Neuronal stem cell (in vitro differentiated cells): Measurements from ENCODE around the gene PGS1.

Experiments used
- DNase-seq: peaks from one replicate; pipeline ENCODE4 v3.0.0-alpha.2; 2013; ENCODE audit warnings: low spot score
- H2AFZ ChIP-seq: one replicate; pipeline ENCODE4 v1.6.1; 2013; ENCODE audit warnings: mild to moderate bottlenecking, low read length, inconsistent platforms
- H2AK5ac ChIP-seq: 2 replicates; pipeline ENCODE4 v1.6.1; 2013; ENCODE audit warnings: low read depth, mild to moderate bottlenecking, inconsistent platforms, low read length, moderate library complexity, mixed read lengths
- H2BK120ac ChIP-seq: 2 replicates; pipeline ENCODE4 v1.6.1; 2013; ENCODE audit warnings: low read depth, mild to moderate bottlenecking, inconsistent platforms, low read length, moderate library complexity, mixed read lengths
- H2BK12ac ChIP-seq: one replicate; pipeline ENCODE4 v1.6.1; 2013; ENCODE audit warnings: low read length, inconsistent platforms
- H2BK15ac ChIP-seq: 2 replicates; pipeline ENCODE4 v1.6.1; 2013; ENCODE audit warnings: mild to moderate bottlenecking, low read length, inconsistent platforms, mixed read lengths
- H2BK5ac ChIP-seq: one replicate; pipeline ENCODE4 v1.6.1; 2013; ENCODE audit warnings: inconsistent platforms, mild to moderate bottlenecking, low read length, moderate library complexity
- H3K14ac ChIP-seq: one replicate; pipeline ENCODE4 v1.6.1; 2013; ENCODE audit warnings: low read length, inconsistent platforms
- H3K18ac ChIP-seq: 2 replicates; pipeline ENCODE4 v1.6.1; 2013; ENCODE audit warnings: low read length, inconsistent platforms
- H3K23ac ChIP-seq: 2 replicates; pipeline ENCODE4 v1.6.1; 2013; ENCODE audit warnings: low read depth, mild to moderate bottlenecking, mixed read lengths, low read length, inconsistent platforms; ENCODE audit not compliant: poor library complexity
- H3K27ac ChIP-seq: replicated peaks from 3 replicates; pipeline ENCODE4 v1.5.1; 2013; ENCODE audit warnings: low read length, inconsistent platforms
- H3K27me3 ChIP-seq, 3 experiments: 2 replicates each; pipeline ENCODE4 v1.6.1; 2013; ENCODE audit warnings: low read length in 3 of 3, mild to moderate bottlenecking in 2 of 3, inconsistent platforms in 1 of 3, low read depth in 1 of 3, mixed read lengths in 1 of 3, moderate library complexity in 1 of 3; ENCODE audit not compliant: control insufficient read depth in 3 of 3, insufficient read depth in 3 of 3
- H3K36me3 ChIP-seq, 2 donors: replicated peaks in 1 of 2; 2 replicates each; pipeline ENCODE4 v1.6.1; 2013; ENCODE audit warnings: low read length in 2 of 2; ENCODE audit not compliant: control insufficient read depth in 2 of 2, insufficient read depth in 2 of 2
- H3K4ac ChIP-seq: 2 replicates; pipeline ENCODE4 v1.6.1; 2013; ENCODE audit warnings: inconsistent platforms, mild to moderate bottlenecking, low read length, moderate library complexity
- H3K4me1 ChIP-seq, 2 donors: 1 replicate in 1 of 2; 2 replicates in 1 of 2; pipeline ENCODE4 v1.6.1; 2013; ENCODE audit warnings: low read length in 2 of 2, low read depth in 1 of 2; ENCODE audit not compliant: control insufficient read depth in 2 of 2, insufficient read depth in 1 of 2
- H3K4me2 ChIP-seq: one replicate; pipeline ENCODE4 v1.6.1; 2013; ENCODE audit warnings: mild to moderate bottlenecking, low read length, inconsistent platforms; ENCODE audit not compliant: insufficient read depth, poor library complexity, severe bottlenecking
- H3K4me3 ChIP-seq, 2 donors: 2 replicates each; pipeline ENCODE4 v1.5.1; 2013; ENCODE audit warnings: low read length in 2 of 2, mild to moderate bottlenecking in 2 of 2, inconsistent platforms in 1 of 2, moderate library complexity in 1 of 2
- H3K79me1 ChIP-seq: one replicate; pipeline ENCODE4 v1.6.1; 2013; ENCODE audit warnings: low read depth, mild to moderate bottlenecking, inconsistent platforms, low read length, moderate library complexity
- H3K9ac ChIP-seq: one replicate; pipeline ENCODE4 v1.6.1; 2013; ENCODE audit warnings: mild to moderate bottlenecking, low read depth, low read length, inconsistent platforms; ENCODE audit not compliant: poor library complexity
- H3K9me3 ChIP-seq, 2 donors: replicated peaks in 1 of 2; 2 replicates each; pipeline versions ENCODE3 to v1.6.1; 2013; ENCODE audit warnings: low read length in 2 of 2, mild to moderate bottlenecking in 2 of 2, inconsistent platforms in 1 of 2, low read depth in 1 of 2, mixed read lengths in 1 of 2, moderate library complexity in 1 of 2; ENCODE audit not compliant: control insufficient read depth in 2 of 2, insufficient read depth in 1 of 2
- H4K8ac ChIP-seq: one replicate; pipeline ENCODE4 v1.6.1; 2013; ENCODE audit warnings: low read depth, mild to moderate bottlenecking, inconsistent platforms, low read length, moderate library complexity
- H4K91ac ChIP-seq: one replicate; pipeline ENCODE4 v1.6.1; 2013; ENCODE audit warnings: low read length, low read depth, mild to moderate bottlenecking, inconsistent platforms; ENCODE audit not compliant: poor library complexity
- WGBS, 2 donors: extraction: QIAGEN DNeasy Blood & Tissue Kit; methylation state at CpG; one replicate each; pipeline ENCODE4 v1.1.7; 2013; ENCODE audit warnings: missing lambda C conversion rate in 2 of 2, mixed read lengths in 1 of 2; ENCODE audit not compliant: insufficient read length in 2 of 2, insufficient replicate concordance in 1 of 2; ENCODE audit errors: extremely low coverage in 2 of 2; 5-methylcytosine and 5-hydroxymethylcytosine counted together

The PGS1 gene

DNA sequence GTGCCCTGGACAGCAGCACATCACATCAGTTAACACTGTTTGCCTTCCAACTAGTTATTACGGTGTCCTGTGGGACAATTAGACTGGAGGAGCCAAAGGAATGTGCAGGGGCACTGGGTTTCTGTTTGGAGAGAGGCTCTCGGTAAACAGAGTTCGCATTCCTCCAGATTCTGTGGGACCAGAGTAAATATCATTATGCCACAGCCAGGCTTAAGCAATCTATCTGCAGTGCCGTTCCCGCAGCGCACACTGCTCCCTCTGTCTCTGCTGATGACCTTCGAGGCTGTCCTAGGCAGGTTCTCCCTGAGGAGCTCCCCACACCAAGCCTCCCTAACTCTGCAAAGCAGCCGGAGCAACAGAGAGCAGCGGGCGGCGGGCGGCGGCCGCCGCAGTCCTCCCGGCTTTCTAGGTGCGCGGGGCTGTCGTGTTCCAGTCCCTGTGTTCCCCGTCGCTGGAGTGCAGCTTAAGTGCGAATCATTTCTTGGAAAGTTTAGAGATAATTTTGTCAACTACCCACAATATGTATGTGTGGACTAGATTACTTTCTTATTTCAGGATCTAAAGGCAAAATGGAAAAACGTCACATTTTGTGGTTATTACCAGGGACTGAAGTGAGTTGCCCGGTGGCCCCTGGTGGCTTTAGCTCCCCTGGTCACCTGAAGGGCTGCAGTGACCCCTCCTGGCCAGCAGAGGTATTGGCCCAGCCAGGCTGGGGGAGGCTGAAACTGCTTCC lies 43.3 kb downstream of the PGS1 start:
- no peak overlapping the region for H3K4ac ChIP-seq
- no peak overlapping the region for H4K8ac ChIP-seq
- H3K14ac ChIP-seq: no peak overlapping the region
- H3K79me1 ChIP-seq: peaks cover 17% of the 10 kb centered on the region
- H3K4me3 ChIP-seq: no peak overlapping the region
- no peak overlapping the region for H2BK120ac ChIP-seq
- no peaks in the 10 kb centered on the region for H3K27me3 ChIP-seq
- H2BK15ac ChIP-seq: no peak overlapping the region
- H2AK5ac ChIP-seq: peak overlapping the region; percentile 83
- H3K27ac ChIP-seq: peak overlapping the region; percentile 62
- no CpG with 5 or more reads among the region's 24 CpGs for WGBS, 2 donors
- no peak overlapping the region for H2AFZ ChIP-seq
- no peak overlapping the region for H4K91ac ChIP-seq
- H2BK12ac ChIP-seq: peak overlapping the region; percentile 94
- H2BK5ac ChIP-seq: no peak overlapping the region
- H3K4me2 ChIP-seq: no peak overlapping the region
- peaks cover 0 to 1% of the 10 kb centered on the region in 2 donors for H3K9me3 ChIP-seq
- H3K18ac ChIP-seq: peak overlapping the region; percentile 52
- H3K4me1 ChIP-seq: peaks cover 5 to 11% of the 10 kb centered on the region in 2 donors
- H3K23ac ChIP-seq: peak overlapping the region; percentile 85
- DNase-seq: peak; percentile 71
- H3K9ac ChIP-seq: no peak overlapping the region
- peaks cover 43 to 97% of the 10 kb centered on the region in 2 donors for H3K36me3 ChIP-seq

DNA sequence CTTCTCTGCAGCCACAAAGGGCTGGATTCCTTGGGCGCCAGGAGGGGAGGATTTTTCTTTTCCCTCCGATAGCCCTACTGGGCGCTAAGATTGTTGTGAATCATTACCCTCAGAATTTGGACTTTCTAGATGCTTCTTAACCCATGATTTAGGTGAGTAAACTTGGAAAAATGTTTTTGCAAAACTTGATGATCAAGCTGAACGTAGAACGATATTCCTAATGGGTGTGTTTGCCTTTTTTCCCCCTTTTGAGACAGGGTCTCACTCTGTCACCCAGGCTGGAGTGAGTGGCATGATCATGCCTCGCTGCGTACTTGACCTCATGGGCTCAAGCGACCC lies 43.8 kb downstream of the PGS1 start:
- Histone ChIP-seq H2BK12ac (no peak overlapping the region), H3K23ac (no peak overlapping the region), H4K91ac (no peak overlapping the region), H3K27me3 (no peaks in the 10 kb centered on the region), H3K4me2 (no peak overlapping the region), H2AFZ (no peak overlapping the region), H3K14ac (no peak overlapping the region), H3K4ac (no peak overlapping the region), H3K27ac (no peak overlapping the region), H2BK15ac (no peak overlapping the region), H2BK5ac (no peak overlapping the region), H3K9ac (peak overlapping the region; percentile 67), H3K18ac (no peak overlapping the region), H3K79me1 (peaks cover 15% of the 10 kb centered on the region), H3K36me3 (peaks cover 44 to 97% of the 10 kb centered on the region in 2 donors), H3K9me3 (peaks cover 0 to 1% of the 10 kb centered on the region in 2 donors), H2BK120ac (no peak overlapping the region), H3K4me3 (no peak overlapping the region), H4K8ac (no peak overlapping the region), H3K4me1 (peaks cover 5 to 11% of the 10 kb centered on the region in 2 donors), H2AK5ac (no peak overlapping the region)
- no peak for DNase-seq
- no CpG with 5 or more reads among the region's 8 CpGs for whole genome bisulfite sequencing, 2 donors

DNA sequence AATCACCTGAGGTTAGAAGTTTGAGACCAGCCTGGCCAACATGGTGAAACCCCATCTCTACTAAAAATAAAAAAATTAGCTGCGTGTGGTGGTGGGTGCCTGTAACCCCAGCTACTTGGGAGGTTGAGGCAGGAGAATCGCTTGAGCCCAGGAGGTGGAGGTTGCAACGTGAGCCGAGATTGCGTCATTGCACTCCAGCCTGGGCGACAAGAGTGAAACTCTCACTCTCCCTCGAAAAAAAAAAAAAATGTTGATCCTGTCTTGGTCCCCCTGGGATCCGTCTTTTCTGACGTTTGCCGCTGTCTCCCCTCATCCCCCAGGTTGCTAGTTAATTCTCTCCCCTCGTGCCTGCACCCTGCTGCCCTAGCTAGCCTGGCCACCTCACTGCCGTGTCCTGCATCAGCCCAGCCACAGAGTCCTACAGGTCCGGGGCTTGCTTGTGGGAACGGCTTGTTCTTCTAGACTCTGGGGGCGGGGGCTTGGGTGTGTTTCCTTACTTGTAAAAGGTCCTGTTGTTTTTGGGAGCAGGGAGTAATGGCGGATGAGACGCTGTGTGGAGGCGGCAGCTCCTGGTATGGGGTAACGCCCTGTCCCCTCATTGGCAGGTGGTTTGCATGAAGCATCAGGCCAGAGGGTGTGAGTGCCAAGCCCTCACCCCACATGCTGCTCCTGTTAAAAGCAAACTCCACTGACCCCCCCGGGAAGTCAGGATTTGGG lies 44.6 kb downstream of the PGS1 start:
- no peak overlapping the region for H3K4me2 ChIP-seq
- peak overlapping the region; percentile 48 for H4K8ac ChIP-seq
- no peak overlapping the region for H2AFZ ChIP-seq
- DNase-seq: no peak
- H4K91ac ChIP-seq: no peak overlapping the region
- H2BK5ac ChIP-seq: no peak overlapping the region
- H2AK5ac ChIP-seq: peak overlapping the region; percentile 78
- H3K4me1 ChIP-seq: peaks cover 6 to 11% of the 10 kb centered on the region in 2 donors
- H3K9me3 ChIP-seq: no peaks in the 10 kb centered on the region
- H3K14ac ChIP-seq: no peak overlapping the region
- peak overlapping the region; percentile 63 for H2BK12ac ChIP-seq
- no peak overlapping the region for H3K4ac ChIP-seq
- H3K18ac ChIP-seq: no peak overlapping the region
- H3K9ac ChIP-seq: no peak overlapping the region
- no peak overlapping the region for H3K27ac ChIP-seq
- peak overlapping the region; percentile 17 for H2BK15ac ChIP-seq
- no peak overlapping the region for H3K23ac ChIP-seq
- no CpG with 5 or more reads among the region's 20 CpGs for WGBS, 2 donors
- H3K36me3 ChIP-seq: peaks cover 41 to 94% of the 10 kb centered on the region in 2 donors
- H3K4me3 ChIP-seq: no peak overlapping the region
- H3K79me1 ChIP-seq: peaks cover 11% of the 10 kb centered on the region
- H3K27me3 ChIP-seq: no peaks in the 10 kb centered on the region
- H2BK120ac ChIP-seq: peak overlapping the region; percentile 36

DNA sequence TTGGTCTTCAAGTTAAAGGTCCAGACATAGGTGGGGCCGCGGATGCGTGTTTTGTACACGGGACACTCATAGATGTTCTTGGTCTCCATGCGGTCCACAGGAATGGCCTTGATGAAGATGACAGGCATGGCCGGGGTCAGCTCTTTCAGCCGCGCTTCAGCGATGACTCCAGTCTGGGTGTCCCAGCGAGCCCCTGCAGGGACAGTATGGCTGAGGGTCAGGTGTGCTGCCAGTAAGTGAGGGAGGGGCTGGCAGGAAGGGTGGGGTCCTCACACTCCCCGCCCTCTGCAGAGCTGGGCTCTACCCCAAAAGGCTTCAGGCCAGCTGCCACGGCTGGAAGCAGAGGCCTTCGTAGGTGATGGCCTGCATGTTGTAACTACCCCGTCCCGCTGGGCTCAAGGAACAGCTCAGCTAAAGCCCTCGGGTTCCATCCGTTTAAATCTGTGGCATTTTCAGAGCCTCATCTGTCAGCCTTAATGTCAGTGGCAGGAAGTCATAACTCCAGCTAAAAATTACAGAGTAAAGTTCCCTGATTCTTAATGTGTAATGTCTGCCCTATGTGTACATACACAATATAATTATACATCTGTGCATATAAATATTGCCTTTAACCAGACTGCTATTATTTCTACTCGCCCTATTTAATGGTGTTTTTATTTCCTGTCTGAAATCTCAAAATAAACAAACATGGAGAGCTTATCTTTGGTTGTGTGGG lies 45.7 kb downstream of the PGS1 start:
- H3K4me1 ChIP-seq: peaks cover 11 to 12% of the 10 kb centered on the region in 2 donors
- no peak overlapping the region for H2AFZ ChIP-seq
- no peak overlapping the region for H3K18ac ChIP-seq
- H3K9me3 ChIP-seq: no peaks in the 10 kb centered on the region
- H2BK15ac ChIP-seq: no peak overlapping the region
- H3K14ac ChIP-seq: no peak overlapping the region
- no CpG with 5 or more reads among the region's 18 CpGs for WGBS, 2 donors
- no peak overlapping the region for H3K4me3 ChIP-seq
- H3K23ac ChIP-seq: peak overlapping the region; percentile 18
- no peaks in the 10 kb centered on the region for H3K27me3 ChIP-seq
- H2BK5ac ChIP-seq: no peak overlapping the region
- no peak overlapping the region for H3K4me2 ChIP-seq
- peak overlapping the region; percentile 54 for H2BK120ac ChIP-seq
- H2AK5ac ChIP-seq: no peak overlapping the region
- no peak overlapping the region for H4K8ac ChIP-seq
- H2BK12ac ChIP-seq: no peak overlapping the region
- peaks cover 11% of the 10 kb centered on the region for H3K79me1 ChIP-seq
- no peak overlapping the region for H3K4ac ChIP-seq
- no peak overlapping the region for H3K9ac ChIP-seq
- DNase-seq: no peak
- no peak overlapping the region for H3K27ac ChIP-seq
- no peak overlapping the region for H4K91ac ChIP-seq
- H3K36me3 ChIP-seq: peaks cover 42 to 93% of the 10 kb centered on the region in 2 donors
